Left lung (tissue), 14 donors: ENCODE data around the gene OR4X1. TPM values are rescaled to one million over a fixed set of nuclear protein-coding genes. Genes with fewer than 3 reads are reported as not detected.
"Not testable (repeated sequence)": the region's sequence is repeated elsewhere in the genome, so short reads cannot be mapped to it uniquely, and the experiment has no call there.

Experiments
- ATAC-seq: fragments of 200-7000 bp; cut with Tn5 transposase; one replicate; pipeline ENCODE4 v1.9.1; 2020; ENCODE audit warnings: moderate library complexity
- DNase-seq, 4 donors: peaks; one replicate each; pipeline ENCODE4 v3.0.0-alpha.2; 2013 to 2020
- H3K27ac ChIP-seq, 2 donors: fragments of 200-600 bp; sonication (generic) in 1 of 2; one replicate each; pipeline versions ENCODE4 v1.5.0 to v1.8.0; 2020 to 2021
- H3K27me3 ChIP-seq, 2 donors: fragments of 200-600 bp; sonication (generic) in 1 of 2; one replicate each; pipeline versions ENCODE4 v1.5.0 to v1.8.0; 2020 to 2021
- H3K36me3 ChIP-seq, 2 donors: fragments of 200-600 bp; sonication (generic) in 1 of 2; one replicate each; pipeline versions ENCODE4 v1.5.0 to v1.8.0; 2020 to 2021
- H3K4me1 ChIP-seq, 2 donors: fragments of 200-600 bp; one replicate each; pipeline ENCODE4 v1.8.0; 2021
- H3K4me3 ChIP-seq, 2 donors: fragments of 200-600 bp; sonication (generic) in 1 of 2; one replicate each; pipeline versions ENCODE4 v1.5.0 to v1.8.0; 2020 to 2021; ENCODE audit warnings: mild to moderate bottlenecking in 1 of 2
- H3K9me3 ChIP-seq, 2 donors: fragments of 200-600 bp; sonication (generic) in 1 of 2; one replicate each; pipeline versions ENCODE4 v1.5.0 to v1.8.0; 2020 to 2021
- CTCF ChIP-seq, 2 donors: fragments of 200-600 bp; sonication (generic) in 1 of 2; IDR thresholded peaks; one replicate each; pipeline versions ENCODE4 v1.5.0 to v1.8.0; 2021; ENCODE audit warnings: antibody characterized with exemption in 2 of 2
- intact Hi-C, 2 donors: fragments of 100-400 bp; cut with DNase I; formaldehyde crosslinking; loops; one replicate each; pipeline versions ENCODE4 v1.11.2 to v1.14.2; 2022
- long read RNA-seq, 12 donors: library from polyadenylated mRNA in 2 of 12; unstranded in 2 of 12; transcript quantifications; one replicate each; pipeline ENCODE4 v2.0.0 and lab custom pipeline, GENCODE V29; 2019 to 2026
- polyA plus RNA-seq, 6 donors: library from polyadenylated mRNA; unstranded; fragments of 120-200 nt; gene quantifications; one replicate each; pipeline ENCODE4 v1.2.1, GENCODE V29; 2013; ENCODE audit not compliant: insufficient read length in 6 of 6
- total RNA-seq, 2 donors: library from RNA; stranded (reverse); fragmentation: NEBNext Ultra II Directional; extraction: Animal tissue kit (Norgen Biotek cat#: 25700); gene quantifications; one replicate each; pipeline ENCODE4 v1.2.1, GENCODE V29; 2021
- donor health status: DM: no; HTN: yes; CAD: no.
- donor health status: DM: no; HTN: no; CAD: no.

Gene OR4X1
- not detected for total RNA-seq
- not detected for polyA plus RNA-seq
- long read RNA-seq, donor 1: 0 reads
- long read RNA-seq, donor 2: 0 reads
- long read RNA-seq, donor 3: 0 reads
- long read RNA-seq, donor 4: 0 reads
- long read RNA-seq, donor 5: 0 reads
- long read RNA-seq, donor 6: 0 reads
- long read RNA-seq, donor 7: 0 reads
- long read RNA-seq, donor 8: 0 reads
- long read RNA-seq, donor 9: 0 reads
- long read RNA-seq, donor 10: 0 reads
- long read RNA-seq, donor 11: 0 reads
- long read RNA-seq, donor 12: 0 reads

GRCh38 chr11:48263423-48263911, at the start of gene OR4X1:
TSS of gene OR4X1 (plus strand) at chr11:48263861. CDS start at chr11:48263861, 0 bp downstream.
- no peak for ATAC-seq
- Histone ChIP-seq H3K4me3 (no peak within 1 kb of the TSS), H3K36me3 (no peaks in the 10 kb centered on the region), H3K27me3 (no peaks in the 10 kb centered on the region), H3K9me3 (peaks cover 0 to 3% of the 10 kb centered on the region in 2 donors), H3K27ac (no peak within 1 kb of the TSS), H3K4me1 (no peaks in the 10 kb centered on the region)
- no peak for DNase-seq
- TF ChIP-seq CTCF (IDR thresholded peaks at IDR 0.05): no peak
- intact Hi-C loops: no loop called here

GRCh38 chr11:48216510-48216909, 47.2 kb upstream of the OR4X1 start, which contains the start of gene OR4B1:
TSS of gene OR4B1 (plus strand) at chr11:48216810. CDS start at chr11:48216810, 0 bp downstream.
- intact Hi-C loops: no loop called here

GRCh38 chr11:48228761-48229160, 34.9 kb upstream of the OR4X1 start:
- intact Hi-C loops: no loop called here
- Histone ChIP-seq H3K27me3 (no peaks in the 10 kb centered on the region), H3K27ac (no peak overlapping the region), H3K9me3 (peaks cover 0 to 11% of the 10 kb centered on the region in 2 donors), H3K4me3 (no peak overlapping the region), H3K36me3 (no peaks in the 10 kb centered on the region), H3K4me1 (no peaks in the 10 kb centered on the region)
- DNase-seq (no peak), ATAC-seq (no peak)
- no peak for TF ChIP-seq CTCF (IDR thresholded peaks at IDR 0.05)

More at GRCh38 chr11:48216510-48216909, 47.2 kb upstream of the OR4X1 start, which contains the start of gene OR4B1:
- no peak for TF ChIP-seq CTCF (IDR thresholded peaks at IDR 0.05)
- Histone ChIP-seq H3K4me1 (no peaks in the 10 kb centered on the region), H3K36me3 (no peaks in the 10 kb centered on the region), H3K4me3 (no peak within 1 kb of the TSS), H3K27ac (no peak within 1 kb of the TSS), H3K9me3 (no peaks in the 10 kb centered on the region), H3K27me3 (no peaks in the 10 kb centered on the region)
- DNase-seq (no peak), ATAC-seq (no peak)

GRCh38 chr11:48230057-48230456, 33.6 kb upstream of the OR4X1 start:
- H3K4me1 ChIP-seq, intact Hi-C loops, H3K27me3 ChIP-seq, H3K36me3 ChIP-seq, H3K27ac ChIP-seq, H3K4me3 ChIP-seq, ATAC-seq, DNase-seq: not testable (repeated sequence)
- H3K9me3 ChIP-seq: peaks cover 0 to 11% of the 10 kb centered on the region in 2 donors

GRCh38 chr11:48237727-48238126, 25.9 kb upstream of the OR4X1 start:
- no peak for ATAC-seq
- no peak overlapping the region for H3K27ac ChIP-seq
- intact Hi-C loops: no loop called here

More at GRCh38 chr11:48237727-48238126, 25.9 kb upstream of the OR4X1 start:
- Histone ChIP-seq H3K4me1 (no peaks in the 10 kb centered on the region), H3K36me3 (no peaks in the 10 kb centered on the region), H3K4me3 (no peak overlapping the region), H3K9me3 (no peaks in the 10 kb centered on the region), H3K27me3 (peaks cover 0 to 8% of the 10 kb centered on the region in 2 donors)
- no peak for TF ChIP-seq CTCF (IDR thresholded peaks at IDR 0.05)
- no peak for DNase-seq
